22Rv1 (cell line): ENCODE measurements around the gene PACRG.

Source experiments
- ZFX ChIP-seq: fragments of 450-650 bp; IDR thresholded peaks from 2 replicates; pipeline ENCODE4 v1.6.1; 2017; ENCODE audit warnings: antibody characterized with exemption, borderline replicate concordance
- TF ChIP-seq, protein P1 (sequence below): fragments of 450-650 bp; IDR thresholded peaks from 2 replicates; pipeline ENCODE4 v1.5.1; 2017; ENCODE audit warnings: mild to moderate bottlenecking

- TF ChIP-seq, protein P1, sequence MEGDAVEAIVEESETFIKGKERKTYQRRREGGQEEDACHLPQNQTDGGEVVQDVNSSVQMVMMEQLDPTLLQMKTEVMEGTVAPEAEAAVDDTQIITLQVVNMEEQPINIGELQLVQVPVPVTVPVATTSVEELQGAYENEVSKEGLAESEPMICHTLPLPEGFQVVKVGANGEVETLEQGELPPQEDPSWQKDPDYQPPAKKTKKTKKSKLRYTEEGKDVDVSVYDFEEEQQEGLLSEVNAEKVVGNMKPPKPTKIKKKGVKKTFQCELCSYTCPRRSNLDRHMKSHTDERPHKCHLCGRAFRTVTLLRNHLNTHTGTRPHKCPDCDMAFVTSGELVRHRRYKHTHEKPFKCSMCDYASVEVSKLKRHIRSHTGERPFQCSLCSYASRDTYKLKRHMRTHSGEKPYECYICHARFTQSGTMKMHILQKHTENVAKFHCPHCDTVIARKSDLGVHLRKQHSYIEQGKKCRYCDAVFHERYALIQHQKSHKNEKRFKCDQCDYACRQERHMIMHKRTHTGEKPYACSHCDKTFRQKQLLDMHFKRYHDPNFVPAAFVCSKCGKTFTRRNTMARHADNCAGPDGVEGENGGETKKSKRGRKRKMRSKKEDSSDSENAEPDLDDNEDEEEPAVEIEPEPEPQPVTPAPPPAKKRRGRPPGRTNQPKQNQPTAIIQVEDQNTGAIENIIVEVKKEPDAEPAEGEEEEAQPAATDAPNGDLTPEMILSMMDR = no peak
- TF ChIP-seq ZFX = no peak
Observed at GRCh38 chr6:163206196-163206595, 478.4 kb downstream of the PACRG start.
